ENCODE data around the gene TUSC2.
"Not testable (repeated sequence)": the region's sequence is repeated elsewhere in the genome, so short reads cannot be mapped to it uniquely, and the experiment has no call there.

TUSC2 gene

DNA sequence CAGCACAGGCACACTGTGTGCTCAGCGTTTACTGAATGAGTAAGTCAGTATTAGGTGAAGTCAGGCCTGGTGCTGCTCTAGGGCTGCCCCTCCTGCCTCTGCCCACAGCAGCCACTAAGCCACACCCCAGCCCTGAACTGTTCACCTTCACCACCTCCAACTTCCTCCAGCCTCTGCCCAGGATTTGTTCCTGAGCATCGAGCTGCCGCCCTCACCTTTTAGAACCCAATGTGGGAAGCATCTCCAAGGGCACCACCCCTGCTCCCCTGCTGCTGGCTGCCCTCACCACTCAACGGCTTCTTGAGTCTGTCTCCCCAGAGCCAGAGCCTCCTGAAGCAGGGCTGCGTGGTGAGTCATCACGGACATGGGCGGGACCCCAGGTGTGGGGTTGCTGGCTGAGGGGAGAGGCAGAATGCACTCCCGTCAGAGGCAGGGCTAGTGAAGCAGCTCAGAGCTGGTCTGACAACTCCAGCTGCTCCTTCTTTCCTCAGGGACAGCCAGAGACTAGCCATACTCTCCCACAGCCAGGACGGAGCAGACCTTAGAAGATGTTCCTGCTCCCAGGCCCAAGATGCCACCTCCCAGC is 11.3 kb downstream of the TUSC2 start:
- DNase-seq: peak; percentile 91

DNA sequence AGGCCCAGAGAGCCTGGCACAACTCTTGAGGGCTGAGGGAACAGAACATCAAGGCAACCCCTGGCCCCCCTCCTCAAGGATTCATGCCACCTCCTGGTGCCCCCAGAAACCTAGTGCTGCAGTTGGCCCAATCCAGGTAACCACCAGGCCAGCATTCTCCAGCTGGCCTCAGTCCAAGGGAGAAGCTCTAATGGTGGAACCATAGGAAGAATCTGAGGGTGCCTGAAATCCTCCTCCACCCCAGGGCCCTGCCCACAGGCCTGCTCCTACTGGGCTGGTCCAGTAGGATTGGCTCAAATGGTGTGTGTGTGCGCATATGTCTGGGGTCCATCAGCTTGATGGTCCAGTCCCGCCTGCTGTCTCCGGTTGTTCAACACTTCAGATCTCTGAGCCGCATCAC is 13.2 kb downstream of the TUSC2 start:
- no peak for DNase-seq

DNA sequence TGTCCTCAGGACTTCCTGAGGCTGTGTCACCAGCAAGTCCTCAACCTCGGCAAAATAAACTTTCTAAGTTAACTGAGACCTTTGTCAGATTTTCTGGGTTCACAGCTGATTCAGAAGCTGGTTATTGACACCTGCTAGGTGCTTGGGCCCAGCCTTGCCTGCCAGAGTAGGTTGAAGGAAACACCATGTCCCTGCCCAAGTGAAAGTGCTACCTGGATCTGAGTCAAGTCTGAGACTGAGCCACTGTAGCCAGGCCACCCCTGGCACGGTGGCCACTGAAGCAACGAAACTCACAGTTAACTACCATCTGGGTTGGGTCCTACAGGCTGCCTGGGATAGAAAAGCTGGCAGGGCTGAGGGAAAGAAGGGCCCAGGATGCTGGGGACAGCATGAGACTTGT is 13.7 kb downstream of the TUSC2 start:
- no peak for DNase-seq

DNA sequence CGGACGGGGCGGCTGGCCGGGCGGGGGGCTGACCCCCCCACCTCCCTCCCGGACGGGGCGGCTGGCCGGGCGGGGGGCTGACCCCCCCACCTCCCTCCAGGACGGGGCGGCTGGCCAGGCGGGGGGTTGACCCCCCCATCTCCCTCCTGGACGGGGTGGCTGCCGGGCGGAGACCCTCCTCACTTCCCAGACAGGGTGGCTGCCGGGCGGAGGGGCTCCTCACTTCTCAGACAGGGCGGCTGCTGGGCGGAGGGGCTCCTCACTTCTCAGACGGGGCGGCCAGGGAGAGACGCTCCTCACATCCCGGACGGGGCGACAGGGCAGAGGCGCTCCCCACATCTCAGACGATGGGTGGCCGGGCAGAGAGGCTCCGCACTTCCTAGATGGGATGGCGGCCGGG is 16.0 kb downstream of the TUSC2 start:
- not testable (repeated sequence) for DNase-seq

DNA sequence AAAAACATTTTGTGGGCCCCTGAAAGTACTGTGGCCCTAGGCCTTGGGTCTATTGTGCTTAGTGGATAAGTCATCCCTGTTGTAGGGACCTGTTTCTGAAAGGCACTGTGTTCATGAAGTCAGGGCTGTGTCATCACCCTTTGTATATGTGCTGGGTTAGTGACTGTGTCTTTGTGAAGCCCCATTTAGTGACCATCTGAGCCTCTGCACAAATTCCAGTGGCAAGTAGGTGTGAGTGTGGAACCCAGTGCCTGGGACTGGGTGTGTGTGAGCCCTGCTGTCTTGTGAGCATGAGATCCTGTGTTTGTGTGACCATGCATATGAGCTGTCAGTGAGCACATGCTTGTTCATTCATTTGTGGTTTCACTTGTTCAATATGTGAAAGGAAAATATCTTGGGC is 23.4 kb downstream of the TUSC2 start:
- DNase-seq: no peak

DNA sequence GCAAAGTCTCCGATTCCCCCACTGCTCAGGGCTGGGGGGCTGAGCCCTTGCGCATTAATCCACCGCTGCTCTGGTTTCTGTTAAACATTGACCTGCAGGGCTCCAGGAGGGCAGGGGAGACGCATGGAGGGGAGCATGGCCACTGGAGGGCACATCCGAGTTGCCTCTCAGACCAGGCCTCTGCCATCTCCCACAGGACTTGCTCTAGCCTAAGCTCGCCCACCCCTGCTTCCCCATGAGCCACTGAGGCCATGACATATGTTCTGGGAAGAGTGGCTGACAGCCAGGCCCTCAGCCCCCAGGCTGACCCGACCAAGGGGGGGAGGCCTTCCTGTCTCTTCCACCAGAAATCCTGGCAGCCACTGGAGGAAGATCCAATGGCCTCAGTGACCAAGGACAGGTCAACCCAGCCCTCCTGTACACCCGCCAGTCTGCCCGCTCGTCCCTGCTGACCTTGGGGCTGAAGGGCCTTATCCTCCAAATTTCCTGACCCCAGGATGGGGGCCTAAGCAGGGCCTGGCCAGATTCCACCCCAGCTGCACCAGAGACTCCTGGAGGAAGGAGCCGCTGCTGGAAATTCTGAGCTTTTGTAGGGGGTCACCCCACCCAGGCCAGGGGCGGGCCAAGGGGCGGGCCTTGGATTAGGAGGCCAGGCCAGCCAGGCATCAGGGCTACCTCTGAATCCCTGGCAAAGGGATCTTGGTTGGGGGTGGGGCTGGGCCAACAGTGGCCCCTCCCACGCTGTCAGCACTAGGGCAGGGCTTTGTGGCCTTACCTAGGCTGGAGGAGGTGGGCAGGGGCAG is 24.8 kb downstream of the TUSC2 start, which contains the start of gene HYAL1:
Gene HYAL1, minus strand, starts transcription at position 562 of the 803 bp plus-strand sequence. CDS start 618 bp downstream, outside the sequence.
- DNase-seq: peak; percentile 59

DNA sequence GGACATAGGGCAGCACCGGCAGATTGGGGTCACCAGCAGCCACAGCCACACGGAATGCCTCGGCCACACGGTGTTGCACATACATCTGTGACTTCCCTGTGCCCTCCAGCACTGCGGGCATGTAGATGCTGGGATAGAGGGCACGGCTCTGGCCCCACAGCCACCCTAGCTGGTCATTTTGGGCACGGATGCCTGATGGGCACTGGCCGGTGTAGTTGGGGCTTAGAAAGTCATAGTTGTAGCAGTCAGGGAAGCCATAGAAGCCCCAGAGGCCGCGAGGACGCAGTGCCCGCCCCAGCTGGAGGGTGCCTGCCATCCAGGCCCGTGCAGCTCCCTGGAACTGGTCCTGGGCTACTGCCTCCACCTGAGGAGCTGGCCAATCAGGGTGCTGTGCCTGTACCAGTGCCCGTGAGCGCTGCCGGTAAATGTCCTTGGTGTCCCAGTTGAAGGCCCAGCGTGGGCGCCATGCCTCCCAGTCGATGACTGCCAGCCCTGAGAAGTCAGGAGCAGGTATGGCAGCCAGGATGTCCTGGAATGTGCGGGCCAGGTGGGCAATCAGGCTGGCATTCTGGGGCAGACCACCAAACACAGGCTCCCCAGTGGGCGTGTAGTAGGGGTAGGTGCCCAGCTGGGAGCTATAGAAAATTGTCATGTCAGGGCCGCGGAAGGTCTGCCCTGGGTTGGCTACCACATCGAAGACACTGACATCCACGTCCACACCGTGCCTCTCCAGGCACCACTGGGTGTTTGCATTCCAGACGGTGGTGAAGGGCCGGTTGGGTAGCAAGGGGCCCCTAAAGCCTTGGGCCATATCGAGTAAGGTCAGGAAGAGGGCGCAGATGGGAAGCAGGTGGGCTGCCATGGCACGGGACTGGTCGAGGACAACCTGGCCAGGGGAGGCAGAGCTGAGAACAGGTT is 25.7 kb downstream of the TUSC2 start:
- peak; percentile 61 for DNase-seq

DNA sequence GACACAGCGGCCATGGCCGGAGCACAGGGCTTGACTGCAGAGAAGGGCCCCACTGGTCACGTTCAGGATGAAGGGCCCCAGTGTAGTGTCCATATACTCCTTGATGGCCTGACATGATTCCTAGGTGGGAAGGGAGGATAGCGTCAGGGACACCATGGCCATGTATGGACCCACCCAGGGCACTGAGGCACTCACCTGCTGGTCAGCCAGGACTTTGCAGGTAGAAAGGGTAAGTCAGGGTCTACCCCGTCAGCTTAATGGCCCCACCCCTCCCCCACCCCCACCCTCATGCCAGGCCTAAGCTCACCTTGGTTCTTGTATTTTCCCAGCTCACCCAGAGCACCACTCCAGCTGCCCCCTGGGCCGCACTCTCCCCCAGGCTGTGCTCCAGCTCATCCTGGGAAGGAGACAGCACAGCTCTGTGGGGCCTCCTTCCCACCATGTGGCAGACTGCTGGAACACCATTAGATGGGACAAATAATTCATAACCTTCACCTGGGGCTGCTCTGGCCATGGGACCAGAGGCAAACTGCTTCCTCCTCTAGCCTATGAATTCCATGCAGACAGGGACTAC is 27.3 kb downstream of the TUSC2 start:
- DNase-seq: no peak

DNA sequence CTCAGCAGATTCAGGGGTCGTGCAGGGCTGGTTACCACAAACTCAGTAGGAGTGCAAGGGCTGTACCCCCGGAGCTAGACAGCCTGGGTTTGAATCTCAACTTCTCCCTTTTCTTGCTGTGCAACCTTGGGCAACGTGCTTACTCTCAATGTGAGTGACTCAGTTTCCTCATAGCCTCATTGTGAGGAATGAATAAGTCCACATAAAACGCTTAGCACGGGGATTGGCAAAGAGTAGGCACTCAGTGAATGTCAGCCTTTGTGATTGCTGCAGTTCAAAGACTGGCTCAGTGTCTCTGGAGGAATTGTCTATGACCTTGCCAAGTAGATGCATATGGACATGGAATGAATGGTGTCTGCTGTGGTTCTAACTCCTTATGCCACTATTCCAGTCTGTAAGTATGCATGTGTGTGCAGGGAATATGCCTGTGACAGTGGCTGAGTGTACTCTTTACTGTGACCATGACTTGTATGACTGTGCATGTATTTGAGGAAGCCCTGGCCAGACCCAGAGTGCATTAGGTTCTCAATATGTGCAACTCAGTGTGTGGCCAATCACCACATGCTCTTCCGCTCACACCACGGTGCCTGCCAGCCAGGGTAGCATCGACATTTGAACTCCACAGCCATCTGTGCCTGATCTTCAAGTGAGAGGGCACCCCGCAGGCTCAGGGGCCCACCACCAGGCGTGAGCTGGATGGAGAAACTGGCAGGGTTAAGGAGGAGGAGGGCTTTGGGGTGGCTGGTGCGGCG is 27.9 kb downstream of the TUSC2 start:
- DNase-seq: peak; percentile 61

DNA sequence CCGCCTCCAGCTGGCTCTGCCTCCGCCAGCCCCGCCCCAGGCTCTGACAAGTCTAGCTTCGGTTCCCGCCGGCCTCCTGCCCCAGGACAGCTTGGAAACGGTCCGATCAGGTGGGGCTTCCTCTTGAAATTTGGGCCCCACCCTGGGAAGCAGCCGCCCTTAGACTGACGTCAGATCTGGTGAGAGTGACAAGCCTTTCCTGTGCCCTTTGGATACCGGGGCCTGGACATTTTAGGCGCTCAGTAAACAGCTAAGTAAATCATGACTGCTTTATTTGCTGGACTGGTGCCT is 28.4 kb downstream of the TUSC2 start:
- DNase-seq: no peak

DNA sequence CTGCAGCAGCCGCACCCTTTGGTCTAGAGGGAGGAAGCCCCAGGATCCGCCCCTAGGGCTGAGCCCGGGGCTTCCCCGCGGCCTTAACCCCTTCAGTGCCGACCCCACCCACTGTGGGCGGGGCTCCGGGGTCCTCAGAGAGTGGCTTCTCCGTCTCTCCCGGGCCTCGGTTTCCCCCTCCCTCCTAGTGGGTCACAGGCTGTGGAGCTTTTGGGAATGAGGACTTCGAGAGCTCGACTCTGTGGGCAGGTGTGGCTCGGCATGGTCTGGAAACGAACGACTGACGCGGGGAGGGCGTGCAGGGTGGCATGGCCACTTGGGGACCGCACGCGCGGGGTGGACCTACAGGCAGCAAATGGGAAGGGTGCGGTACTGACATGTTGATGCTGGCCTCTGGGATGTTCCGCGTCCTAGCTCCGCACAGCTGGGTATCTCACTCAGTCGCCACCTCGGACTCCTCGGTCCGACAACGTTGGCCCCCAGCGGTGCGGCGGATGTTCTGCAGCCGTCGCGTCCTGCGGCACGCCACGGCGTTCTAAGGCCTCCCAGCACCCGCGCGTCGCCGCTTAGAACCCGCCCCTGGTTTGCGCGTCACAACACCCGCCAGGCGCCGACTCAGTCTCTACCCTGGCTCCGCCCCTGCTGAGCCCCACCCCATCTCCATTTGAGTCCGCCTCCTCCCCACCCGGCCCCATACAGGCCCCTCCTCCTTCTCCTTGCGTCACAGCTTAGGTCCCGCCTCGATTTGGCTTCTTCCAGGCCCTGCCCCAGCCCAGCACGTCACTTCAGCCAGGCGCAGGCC is 29.0 kb downstream of the TUSC2 start, which contains the start of the genes HYAL3 and NAA80:
Gene HYAL3, minus strand, starts transcription at position 570 of the 802 bp plus-strand sequence. CDS start 3,803 bp downstream, outside the sequence.
Gene NAA80, minus strand, starts transcription at position 570 of the 802 bp plus-strand sequence. CDS start 1,942 bp downstream, outside the sequence.
- peak; percentile 99 for DNase-seq

DNA sequence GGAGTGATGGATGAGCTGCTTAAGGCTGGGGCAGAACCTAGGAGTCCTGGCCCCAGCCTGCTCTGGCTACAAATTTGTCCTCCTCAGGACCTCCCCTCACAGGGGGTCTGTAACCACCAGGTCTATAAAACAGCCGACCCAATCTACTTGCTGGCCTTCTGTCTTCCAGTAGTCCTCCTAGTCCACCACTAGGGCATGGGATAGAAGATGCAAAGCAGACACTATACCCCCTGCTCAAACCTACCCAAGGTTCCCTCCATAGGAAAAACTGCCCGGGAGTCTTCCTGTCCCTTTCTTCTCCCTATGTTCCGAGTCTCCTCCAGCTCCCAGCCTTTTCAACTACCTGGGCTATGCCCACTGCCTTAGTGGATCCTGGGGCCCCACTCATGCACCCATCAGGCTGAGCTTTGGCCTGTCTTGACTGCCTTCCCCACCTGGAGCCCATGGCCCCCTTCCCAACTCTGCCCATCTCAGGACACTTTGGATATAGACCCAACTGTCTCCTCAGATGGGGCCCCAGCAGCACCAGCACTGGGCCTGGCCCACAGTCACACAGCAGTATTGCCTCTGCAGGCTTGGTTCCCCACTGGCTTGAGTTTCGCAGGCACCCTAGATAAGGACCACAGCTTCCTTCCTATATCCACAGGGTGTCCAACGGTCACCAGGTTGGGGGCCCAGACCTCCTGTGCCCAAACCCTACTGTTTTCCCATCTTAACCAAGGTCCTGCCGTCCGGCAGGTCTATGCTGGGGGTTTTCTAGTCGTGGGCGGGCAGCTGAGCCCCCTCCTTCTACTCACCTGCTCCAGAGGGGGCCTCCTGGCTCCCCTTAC is 29.9 kb downstream of the TUSC2 start:
- peak; percentile 66 for DNase-seq

DNA sequence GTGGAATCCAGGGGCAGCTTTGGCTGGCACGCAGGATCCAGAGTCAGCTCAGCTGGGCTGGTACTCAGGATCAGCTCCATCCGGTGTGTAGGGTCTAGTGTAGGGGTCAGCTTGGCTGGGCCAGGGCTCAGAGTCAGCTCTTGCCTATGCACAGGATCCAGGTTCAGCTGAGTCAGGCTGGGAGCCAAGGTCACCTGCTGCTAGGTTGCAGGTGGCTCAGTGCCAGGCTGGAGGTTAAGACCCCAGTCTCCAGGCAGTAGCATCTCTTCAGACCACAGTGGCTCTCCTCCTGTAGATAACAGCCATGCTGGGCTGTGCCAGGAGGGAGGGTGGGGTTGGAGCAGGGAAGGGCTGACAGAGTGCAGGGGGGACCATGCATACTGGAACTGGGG is 30.6 kb downstream of the TUSC2 start:
- peak; percentile 61 for DNase-seq

DNA sequence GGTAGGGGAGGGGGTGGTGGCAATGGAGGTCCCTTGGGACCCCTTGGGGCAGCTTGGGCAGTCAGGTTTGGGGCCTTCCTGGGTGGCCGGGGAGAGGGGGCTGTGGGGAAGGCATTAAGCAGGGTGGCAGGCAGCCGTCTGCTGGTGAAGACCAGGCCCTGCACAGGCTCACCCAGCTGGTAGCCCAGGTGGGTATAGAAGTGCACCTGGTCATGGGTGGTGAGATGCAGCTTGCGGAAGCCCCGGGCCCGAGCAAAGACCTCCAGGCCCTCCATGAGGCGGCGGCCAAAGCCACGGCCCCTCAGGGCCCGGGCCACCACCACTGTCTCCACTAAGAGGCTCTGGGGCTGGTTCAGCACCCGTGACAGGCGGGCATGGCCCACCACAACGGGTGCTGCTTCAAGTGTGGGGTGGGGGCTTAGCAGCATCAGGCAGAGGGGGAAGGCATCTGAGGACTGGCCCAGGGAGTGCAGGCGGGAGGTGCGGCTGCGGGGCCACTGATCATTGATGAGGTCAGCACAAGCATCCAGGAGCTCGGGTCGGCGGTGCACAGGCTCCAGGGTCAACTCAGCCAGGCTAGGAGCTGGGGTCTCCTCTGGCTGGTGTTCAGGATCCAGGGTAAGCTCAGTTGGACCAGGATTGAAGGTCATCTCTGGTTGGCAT is 31.2 kb downstream of the TUSC2 start:
- peak; percentile 62 for DNase-seq

DNA sequence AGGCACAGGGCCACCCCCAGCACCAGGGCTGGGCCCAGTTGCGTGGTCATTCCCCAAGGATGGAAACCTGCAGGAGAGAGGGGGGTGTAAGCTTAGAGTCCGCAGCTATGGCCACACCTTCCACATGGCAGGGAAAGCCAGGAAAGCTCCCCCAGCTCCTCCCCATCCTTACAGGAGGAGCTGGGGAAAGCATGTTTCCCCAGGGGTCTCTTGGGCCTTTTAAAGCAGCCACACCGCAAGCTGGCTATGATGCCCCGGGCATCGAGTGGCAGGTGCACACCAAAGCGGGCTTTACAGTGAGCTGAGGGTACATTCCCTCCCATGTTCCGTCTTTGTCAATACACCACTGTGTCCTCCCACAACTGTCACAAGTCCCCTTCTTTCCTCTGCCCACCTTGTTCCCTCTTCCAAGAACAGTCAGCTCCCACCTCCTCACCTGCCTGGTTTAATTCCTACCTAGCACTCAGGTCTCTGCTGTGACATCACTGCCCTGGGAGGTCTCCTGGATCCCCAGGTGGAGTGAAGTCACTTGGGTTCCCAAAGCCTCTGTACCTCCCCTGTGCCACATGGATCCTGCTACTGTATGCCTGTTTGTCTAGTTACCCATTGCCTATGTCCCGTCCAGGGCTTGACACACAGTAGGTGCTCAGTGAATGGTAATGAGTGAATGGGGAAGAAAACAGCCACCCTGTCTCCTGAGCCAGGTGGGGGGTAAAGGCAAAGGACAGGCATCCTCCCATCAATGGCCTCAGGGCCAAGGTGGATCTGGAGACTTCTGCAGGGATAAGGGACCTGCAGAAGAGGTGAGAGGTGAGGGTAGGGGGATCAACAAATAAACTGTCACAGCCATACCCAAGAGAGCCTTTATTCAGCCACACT is 32.2 kb downstream of the TUSC2 start:
- DNase-seq: no peak

DNA sequence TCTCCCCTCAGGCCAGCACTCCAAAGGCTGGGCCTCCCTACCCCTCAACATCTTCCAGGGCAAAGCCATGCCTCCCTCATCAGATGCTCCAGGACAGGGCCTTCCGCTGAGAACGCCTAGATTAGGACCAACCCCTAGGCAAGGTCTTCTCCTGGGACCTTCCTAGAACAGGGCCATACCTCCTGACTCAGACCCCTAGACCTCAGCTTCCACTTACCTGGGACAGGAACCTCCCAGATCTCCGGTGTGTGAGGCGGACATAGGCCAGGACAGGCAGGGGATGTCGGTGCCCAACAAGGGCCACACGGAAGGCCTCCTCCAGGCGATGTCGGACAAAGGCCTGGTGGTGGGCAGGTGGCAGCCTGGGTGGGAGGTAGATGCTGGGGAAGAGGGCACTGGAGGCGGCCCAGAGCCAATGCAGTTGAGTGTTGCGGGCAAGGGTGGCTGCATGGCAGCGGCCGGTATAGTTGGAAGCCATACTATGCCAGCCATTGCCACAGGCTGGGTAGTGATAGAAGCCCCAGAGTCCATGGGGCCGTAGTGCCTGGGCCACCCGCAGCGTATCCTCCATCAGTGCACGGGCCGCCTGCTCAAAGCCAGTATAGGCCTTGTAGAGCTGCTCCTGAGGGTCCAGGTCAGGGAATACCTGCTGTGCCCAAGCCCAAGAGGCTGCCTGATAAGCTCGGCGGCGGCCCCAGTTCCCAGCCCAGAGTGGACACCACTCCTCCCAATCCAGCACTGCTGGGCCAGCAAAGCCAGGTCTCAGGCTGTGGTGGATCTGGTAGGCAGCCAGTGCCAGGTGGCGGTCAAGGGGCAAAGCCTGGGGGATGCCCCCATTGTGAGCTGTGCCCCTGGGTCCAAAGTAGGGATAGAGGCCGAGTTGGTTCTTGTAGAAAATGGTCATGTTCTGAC is 33.3 kb downstream of the TUSC2 start:
- peak; percentile 60 for DNase-seq

DNA sequence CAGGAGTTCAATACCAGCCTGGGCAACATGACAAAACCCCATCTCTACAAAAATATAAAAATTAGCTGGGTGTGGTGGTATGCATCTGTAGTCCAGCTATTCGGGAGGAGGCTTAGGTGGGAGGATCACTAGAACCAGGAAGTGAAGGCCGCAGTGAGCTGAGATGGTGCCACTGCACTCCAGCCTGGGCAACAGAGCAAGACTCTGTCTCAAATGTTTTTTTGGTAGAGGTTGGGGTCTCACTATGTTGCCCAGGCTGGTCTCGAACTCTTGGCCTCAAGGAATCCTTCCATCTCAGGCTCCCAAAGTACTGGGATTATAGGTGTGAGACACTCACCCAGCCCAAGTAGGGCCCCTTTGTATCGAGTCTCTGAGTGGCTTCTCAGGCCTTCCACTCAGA is 33.9 kb downstream of the TUSC2 start:
- DNase-seq: no peak

Measured in activated effector memory CD4-positive, alpha-beta T cell treated with anti-CD3 and anti-CD28 coated beads, Interleukin-2, amount 50 U/mL, for 16 hours (primary cell).